Adrenal gland (tissue), 19 donors: ENCODE data around the gene LRRTM2. TPM values are rescaled to one million over a fixed set of nuclear protein-coding genes. Genes with fewer than 3 reads are reported as not detected.
"Not testable (repeated sequence)": the region's sequence is repeated elsewhere in the genome, so short reads cannot be mapped to it uniquely, and the experiment has no call there.

ENCODE experiments used
- DNase-seq, 7 donors: peaks; one replicate each; pipeline ENCODE4 v3.0.0-alpha.2; 2019 to 2020
- H3K27ac ChIP-seq, 5 donors: fragments of 200-600 bp; sonication (generic) in 4 of 5; 1 replicate in 3 of 5; 2 replicates in 2 of 5; pipeline versions ENCODE4 v1.5.1 to v1.8.0; 2016 to 2020; ENCODE audit warnings: mild to moderate bottlenecking in 1 of 5
- H3K27me3 ChIP-seq: fragments of 200-600 bp; 2 replicates; pipeline ENCODE4 v1.8.0; 2021
- H3K36me3 ChIP-seq, 2 donors: fragments of 200-600 bp; replicated peaks in 1 of 2; 1 replicate in 1 of 2; 2 replicates in 1 of 2; pipeline versions ENCODE4 v1.5.1 to v1.8.0; 2018 to 2022
- H3K4me1 ChIP-seq, 2 donors: fragments of 200-600 bp; replicated peaks in 1 of 2; 1 replicate in 1 of 2; 2 replicates in 1 of 2; pipeline versions ENCODE4 v1.5.1 to v1.8.0; 2018 to 2021
- H3K4me3 ChIP-seq, 4 donors: fragments of 200-600 bp; sonication (generic) in 3 of 4; one replicate each; pipeline ENCODE4 v1.5.1; 2016 to 2018
- H3K9me3 ChIP-seq, 3 donors: fragments of 200-600 bp; sonication (generic) in 1 of 3; replicated peaks in 1 of 3; 1 replicate in 2 of 3; 2 replicates in 1 of 3; pipeline versions ENCODE4 v1.5.1 to v1.8.0; 2016 to 2021
- POLR2A ChIP-seq, 2 donors: fragments of 450-650 bp; IDR thresholded peaks; one replicate each; pipeline ENCODE4 v1.6.1; 2017; ENCODE audit warnings: antibody characterized with exemption in 2 of 2, mild to moderate bottlenecking in 2 of 2, moderate library complexity in 1 of 2
- WGBS, 4 donors: extraction: QIAGEN DNeasy Blood & Tissue Kit in 2 of 4; methylation state at CpG; one replicate each; pipeline versions ENCODE4 v1.1.5 to v1.1.7; 2013 to 2017; 5-methylcytosine and 5-hydroxymethylcytosine counted together
- intact Hi-C, 2 donors: fragments of 100-400 bp; cut with DNase I; formaldehyde crosslinking; loops; one replicate each; pipeline versions ENCODE4 v1.14.1 to v1.15.0; 2022 to 2023
- long read RNA-seq, 10 donors: library from polyadenylated mRNA in 3 of 10; unstranded in 2 of 10; stranded (forward) in 1 of 10; transcript quantifications; one replicate each; pipeline ENCODE4 v2.0.0 and lab custom pipeline, GENCODE V29; 2021 to 2026
- polyA plus RNA-seq, 3 donors: library from polyadenylated mRNA; stranded (reverse); fragments of 200-250 nt in 2 of 3; fragments of 350-450 nt in 1 of 3; fragmentation: Illumina TruSeq in 1 of 3; extraction: RNeasy Lipid Tissue Mini Kit (QIAGEN cat#74804) in 1 of 3; gene quantifications; one replicate each; pipeline ENCODE4 v1.2.3, GENCODE V29; 2013 to 2014
- total RNA-seq, 9 donors: library from RNA; depleted of rRNA in 4 of 9; stranded (reverse); fragments of >200 nt in 4 of 9; fragments of 120-200 nt in 1 of 9; fragmentation: NEBNext Ultra II Directional in 1 of 9; extraction: Animal tissue kit (Norgen Biotek cat#: 25700) in 1 of 9; gene quantifications; one replicate each; pipeline versions ENCODE4 v1.1.0 to v1.2.4, GENCODE V29; 2013 to 2023
- TF ChIP-seq, protein P1 (sequence below), 6 experiments: fragments of 450-650 bp in 4 of 6; fragments of 200-600 bp in 2 of 6; sonication (generic) in 1 of 6; IDR thresholded peaks; 1 replicate in 5 of 6; 2 replicates in 1 of 6; pipeline versions ENCODE4 v1.5.1 to v1.8.0; 2016 to 2021; ENCODE audit warnings: antibody characterized with exemption in 6 of 6, mild to moderate bottlenecking in 2 of 6, moderate library complexity in 1 of 6
- donor health status: healthy with polysubstance abuse.
- donor health status: Bipolar disorder and iron deficiency.
- donor health status: DM: yes; HTN: yes; CAD: no.
- donor health status: DM: no; HTN: no; CAD: no.
- donor health status: DM: no; HTN: no; CAD: no.
- donor health status: DM: yes; HTN: yes; CAD: no.

Gene LRRTM2, protein sequence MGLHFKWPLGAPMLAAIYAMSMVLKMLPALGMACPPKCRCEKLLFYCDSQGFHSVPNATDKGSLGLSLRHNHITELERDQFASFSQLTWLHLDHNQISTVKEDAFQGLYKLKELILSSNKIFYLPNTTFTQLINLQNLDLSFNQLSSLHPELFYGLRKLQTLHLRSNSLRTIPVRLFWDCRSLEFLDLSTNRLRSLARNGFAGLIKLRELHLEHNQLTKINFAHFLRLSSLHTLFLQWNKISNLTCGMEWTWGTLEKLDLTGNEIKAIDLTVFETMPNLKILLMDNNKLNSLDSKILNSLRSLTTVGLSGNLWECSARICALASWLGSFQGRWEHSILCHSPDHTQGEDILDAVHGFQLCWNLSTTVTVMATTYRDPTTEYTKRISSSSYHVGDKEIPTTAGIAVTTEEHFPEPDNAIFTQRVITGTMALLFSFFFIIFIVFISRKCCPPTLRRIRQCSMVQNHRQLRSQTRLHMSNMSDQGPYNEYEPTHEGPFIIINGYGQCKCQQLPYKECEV
- total RNA-seq (1 to 10 TPM in 3 of 9 donors, under 1 TPM in 3, not detected in 3; 0.11 to 1.6 (median 1.0) TPM), polyA plus RNA-seq (under 1 TPM; 0.07 to 0.86 (median 0.08) TPM)
- long read RNA-seq, donor 1: 0 reads
- long read RNA-seq, donor 2, full-length matches to known transcripts: 1 of 1 reads
- long read RNA-seq, donor 2, partial matches to known transcripts: 0 of 1 reads
- long read RNA-seq, donor 2, other reads (novel, unspliced or antisense): 0 of 1 reads
- long read RNA-seq, donor 3: 0 reads
- long read RNA-seq, donor 4: 0 reads
- long read RNA-seq, donor 5: 0 reads
- long read RNA-seq, donor 6: 0 reads
- long read RNA-seq, donor 7: 0 reads
- long read RNA-seq, donor 8: 0 reads
- long read RNA-seq, donor 9: 0 reads
- long read RNA-seq, donor 10, partial matches to known transcripts: 337 of 354 reads
- long read RNA-seq, donor 10, other reads (novel, unspliced or antisense): 17 of 354 reads

DNA sequence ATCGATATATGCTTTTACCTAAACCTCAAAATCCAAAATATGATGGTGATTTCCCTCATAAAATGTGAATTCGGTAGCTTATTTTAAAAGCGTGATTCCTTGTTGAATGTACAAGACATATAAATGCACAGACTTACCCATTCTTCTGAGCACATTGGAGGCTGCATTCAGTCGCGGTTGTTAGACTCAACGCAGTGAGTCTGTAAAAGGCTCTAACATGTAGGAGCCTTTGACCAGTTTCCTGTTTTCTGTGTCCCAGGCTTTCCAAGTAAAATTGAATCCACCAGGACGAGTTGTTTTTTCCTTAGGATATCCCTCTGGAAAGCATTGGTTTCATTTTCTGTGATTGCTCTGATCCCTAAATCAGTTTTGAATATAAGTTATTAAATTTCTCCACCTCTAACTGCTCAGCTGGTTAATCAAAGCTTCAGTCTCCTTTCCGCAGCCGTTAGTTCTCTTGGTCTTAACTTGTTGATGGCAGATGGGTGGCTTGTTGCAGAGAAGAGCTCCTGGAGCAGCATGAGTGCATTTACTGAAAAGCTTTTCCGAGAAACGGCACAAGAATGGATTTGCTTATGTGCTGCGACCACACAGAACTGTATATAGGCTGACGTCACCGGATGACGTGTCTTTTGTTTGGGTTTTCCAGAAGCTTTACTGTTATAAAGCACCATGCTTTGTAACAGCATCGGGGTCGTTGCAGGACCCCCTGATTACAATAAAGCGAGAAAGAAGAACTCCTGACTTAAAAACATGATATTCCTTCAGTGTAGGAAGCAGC is at the start of gene LRRTM2:
LRRTM2 (minus strand) TSS at position 565 of the 781 bp plus-strand sequence; CDS start at position 141, 424 bp downstream.
- no peaks in the 10 kb centered on the region for H3K9me3 ChIP-seq
- 77 to 84% (median 80%) methylated on average over 18 of the region's 18 CpGs for WGBS, 4 donors
- peak within 1 kb of the TSS in 2 of 5 donors; percentile 10 to 17 for H3K27ac ChIP-seq
- no peak within 1 kb of the TSS for H3K4me3 ChIP-seq
- peaks cover 8 to 38% of the 10 kb centered on the region in 2 donors for H3K4me1 ChIP-seq
- no peaks in the 10 kb centered on the region for H3K27me3 ChIP-seq
- H3K36me3 ChIP-seq: no peaks in the 10 kb centered on the region
- intact Hi-C loops: no loop called here
- no peak for TF ChIP-seq POLR2A (IDR thresholded peaks at IDR 0.05)
- TF ChIP-seq, protein P1, sequence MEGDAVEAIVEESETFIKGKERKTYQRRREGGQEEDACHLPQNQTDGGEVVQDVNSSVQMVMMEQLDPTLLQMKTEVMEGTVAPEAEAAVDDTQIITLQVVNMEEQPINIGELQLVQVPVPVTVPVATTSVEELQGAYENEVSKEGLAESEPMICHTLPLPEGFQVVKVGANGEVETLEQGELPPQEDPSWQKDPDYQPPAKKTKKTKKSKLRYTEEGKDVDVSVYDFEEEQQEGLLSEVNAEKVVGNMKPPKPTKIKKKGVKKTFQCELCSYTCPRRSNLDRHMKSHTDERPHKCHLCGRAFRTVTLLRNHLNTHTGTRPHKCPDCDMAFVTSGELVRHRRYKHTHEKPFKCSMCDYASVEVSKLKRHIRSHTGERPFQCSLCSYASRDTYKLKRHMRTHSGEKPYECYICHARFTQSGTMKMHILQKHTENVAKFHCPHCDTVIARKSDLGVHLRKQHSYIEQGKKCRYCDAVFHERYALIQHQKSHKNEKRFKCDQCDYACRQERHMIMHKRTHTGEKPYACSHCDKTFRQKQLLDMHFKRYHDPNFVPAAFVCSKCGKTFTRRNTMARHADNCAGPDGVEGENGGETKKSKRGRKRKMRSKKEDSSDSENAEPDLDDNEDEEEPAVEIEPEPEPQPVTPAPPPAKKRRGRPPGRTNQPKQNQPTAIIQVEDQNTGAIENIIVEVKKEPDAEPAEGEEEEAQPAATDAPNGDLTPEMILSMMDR (IDR thresholded peaks at IDR 0.05): no peak
- DNase-seq: no peak

DNA sequence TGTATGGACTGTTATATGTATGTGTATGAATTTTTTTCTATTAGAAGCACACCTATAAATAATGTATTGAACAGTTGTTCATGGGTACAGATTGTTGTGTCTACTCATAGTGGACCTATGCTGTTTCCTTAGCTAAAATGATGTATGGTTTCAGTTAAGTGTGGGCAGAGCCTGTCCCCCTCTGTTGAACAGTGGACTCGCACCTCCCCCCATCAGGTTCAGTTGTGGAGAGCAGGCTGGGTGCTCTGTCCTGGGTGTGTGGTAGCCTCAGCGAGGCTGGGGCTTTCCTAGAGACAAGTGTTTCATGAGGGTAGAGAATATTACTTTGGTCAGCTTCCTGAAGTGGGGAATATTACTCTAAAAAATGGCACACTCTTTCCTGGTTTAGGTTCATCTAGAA is 47.4 kb upstream of the LRRTM2 start:
- Histone ChIP-seq H3K9me3 (no peaks in the 10 kb centered on the region), H3K36me3 (peaks cover 0 to 31% of the 10 kb centered on the region in 2 donors), H3K4me1 (peaks cover under 1 to 17% of the 10 kb centered on the region in 2 donors), H3K27me3 (no peaks in the 10 kb centered on the region), H3K27ac (no peak overlapping the region), H3K4me3 (no peak overlapping the region)
- WGBS, 4 donors: 91 to 100% (median 99%) methylated on average over 2 of the region's 2 CpGs
- no peak for DNase-seq
- intact Hi-C loops: loop anchor here in 1 of 2 donors (10.0 kb wide), 1 partner anchor 278 kb away; no protein-coding TSS in a partner anchor
- TF ChIP-seq, protein P1 (IDR thresholded peaks at IDR 0.05): no peak

DNA sequence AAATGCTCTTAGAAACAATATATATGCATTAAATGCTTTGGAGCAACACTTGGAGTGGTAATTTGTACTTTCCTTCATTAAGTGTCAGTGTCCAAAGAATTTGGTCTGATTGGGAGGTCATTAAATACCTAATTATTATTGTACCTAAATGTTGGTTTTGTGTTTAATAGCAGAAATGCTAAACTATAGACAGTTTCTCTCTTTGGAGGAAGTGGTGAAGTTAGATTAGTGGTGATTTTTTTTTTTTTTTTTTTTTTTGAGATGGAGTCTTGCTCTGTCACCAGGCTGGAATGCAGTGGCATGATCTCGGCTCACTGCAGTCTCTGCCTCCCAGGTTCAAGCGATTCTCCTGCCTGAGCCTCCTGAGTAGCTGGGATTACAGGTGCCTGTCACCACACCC is 46.2 kb upstream of the LRRTM2 start:
- intact Hi-C loops: loop anchor here in 1 of 2 donors (10.0 kb wide), 1 partner anchor 277 kb away; no protein-coding TSS in a partner anchor

DNA sequence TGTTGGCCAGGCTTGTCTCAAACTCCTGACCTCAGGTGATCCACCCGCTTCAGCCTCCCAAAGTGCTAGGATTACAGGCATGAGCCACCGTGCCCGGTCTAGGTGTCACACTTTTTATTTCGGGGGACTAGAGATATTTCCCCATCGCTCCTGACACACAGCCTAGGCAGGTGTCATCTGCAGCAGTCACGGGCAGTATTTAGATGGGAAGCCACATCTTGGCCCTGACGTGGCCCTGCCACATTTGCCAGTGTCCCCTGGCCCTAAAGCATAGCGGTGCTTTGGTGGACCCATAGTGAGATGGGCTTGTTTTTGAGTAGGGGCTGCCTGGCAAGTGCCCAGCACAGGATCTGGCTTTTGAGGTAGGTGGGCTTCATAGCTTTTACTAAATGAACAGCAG is 45.0 kb upstream of the LRRTM2 start:
- Histone ChIP-seq H3K27ac (no peak overlapping the region), H3K4me1 (peaks cover 0 to 16% of the 10 kb centered on the region in 2 donors), H3K9me3 (no peaks in the 10 kb centered on the region), H3K27me3 (no peaks in the 10 kb centered on the region), H3K4me3 (no peak overlapping the region), H3K36me3 (peaks cover 0 to 11% of the 10 kb centered on the region in 2 donors)
- DNase-seq: peak in 1 of 7 donors; percentile 12
- intact Hi-C loops: loop anchor here in 1 of 2 donors (10.0 kb wide), 1 partner anchor 275 kb away; no protein-coding TSS in a partner anchor
- TF ChIP-seq, protein P1 (IDR thresholded peaks at IDR 0.05): no peak
- no peak for TF ChIP-seq POLR2A (IDR thresholded peaks at IDR 0.05)
- WGBS, 4 donors: 84 to 99% (median 96%) methylated on average over 8 of the region's 8 CpGs

More for the DNA sequence above, 46.2 kb upstream of the LRRTM2 start:
- peak in 1 of 7 donors; percentile 13 for DNase-seq
- H3K27ac ChIP-seq, H3K4me3 ChIP-seq, H3K27me3 ChIP-seq, H3K9me3 ChIP-seq: not testable (repeated sequence)
- peaks cover 0 to 16% of the 10 kb centered on the region in 2 donors for H3K4me1 ChIP-seq
- 79 to 87% (median 82%) methylated on average over 2 of the region's 2 CpGs for WGBS, 4 donors
- peaks cover 0 to 23% of the 10 kb centered on the region in 2 donors for H3K36me3 ChIP-seq
